Activated CD4-positive, alpha-beta T cell treated with anti-CD3 and anti-CD28 coated beads, Interleukin-2, amount 50 U/mL, for 16 hours (primary cell): ENCODE results near the gene CCDC14.

ENCODE experiments used
- DNase-seq: peaks from one replicate; pipeline ENCODE4 v3.0.0-alpha.2; 2020

The CCDC14 gene

DNA sequence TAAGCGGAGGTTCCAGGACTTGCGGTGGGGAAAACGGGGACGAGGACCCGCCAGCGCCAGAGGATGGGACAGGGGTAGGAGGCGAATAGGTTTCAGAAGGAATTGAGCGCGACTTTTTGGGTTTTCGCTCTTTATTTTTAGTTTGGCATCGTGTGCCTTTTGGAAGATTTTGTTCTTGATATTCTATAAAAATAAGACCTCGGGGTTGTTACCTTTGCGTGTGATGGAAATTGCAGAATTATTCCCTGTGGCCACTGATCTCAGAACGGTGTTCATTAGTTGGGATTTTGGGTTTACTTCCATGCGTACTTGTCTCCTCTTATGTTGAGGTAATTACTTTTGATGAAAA lies 453 bp upstream of the CCDC14 start:
- DNase-seq, result no peak

DNA sequence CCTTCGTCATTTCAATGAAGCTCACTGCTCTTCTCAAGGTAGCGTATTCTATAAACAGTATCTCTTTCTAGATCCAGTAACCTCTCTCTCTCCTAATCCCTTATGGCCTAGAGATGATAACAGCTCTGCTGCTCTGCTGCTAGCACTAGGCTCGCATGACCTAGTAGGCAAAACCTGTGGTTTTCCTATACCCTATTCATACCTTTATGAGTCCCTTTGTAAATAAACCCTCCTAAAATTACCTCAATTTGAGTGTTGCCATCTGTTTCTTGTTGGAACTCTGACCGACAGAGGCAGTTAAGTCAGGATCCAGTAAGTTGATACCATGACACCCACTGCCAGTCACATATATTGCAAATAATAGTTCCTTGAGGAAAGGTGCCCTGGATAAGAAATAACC lies 7.3 kb downstream of the CCDC14 start:
- no peak for DNase-seq

GRCh38 chr3:123952844-123953520 lies 8.0 kb downstream of the CCDC14 start:
- no peak for DNase-seq

- DNase-seq, result no peak
Measured at GRCh38 chr3:123951522-123952447, 9.2 kb downstream of the CCDC14 start.

DNA sequence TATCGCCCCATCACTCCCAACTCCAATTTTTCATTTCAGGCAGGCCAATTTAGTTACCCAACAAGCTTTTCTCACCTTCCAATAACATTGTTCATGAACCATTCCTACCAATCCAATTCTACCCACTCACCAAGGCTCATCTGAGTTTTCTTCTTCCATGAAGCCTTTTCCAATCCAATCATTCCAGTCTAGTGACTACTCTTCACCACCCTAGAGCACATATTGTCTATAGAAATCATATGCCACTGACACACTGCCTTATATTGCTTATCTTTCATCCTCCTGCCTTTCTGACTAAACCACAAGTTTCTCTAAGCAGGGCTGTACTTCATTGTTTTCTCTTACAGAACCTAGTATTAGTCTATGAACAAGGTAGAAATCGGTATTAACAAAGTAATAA lies 11.4 kb downstream of the CCDC14 start:
- no peak for DNase-seq

DNA sequence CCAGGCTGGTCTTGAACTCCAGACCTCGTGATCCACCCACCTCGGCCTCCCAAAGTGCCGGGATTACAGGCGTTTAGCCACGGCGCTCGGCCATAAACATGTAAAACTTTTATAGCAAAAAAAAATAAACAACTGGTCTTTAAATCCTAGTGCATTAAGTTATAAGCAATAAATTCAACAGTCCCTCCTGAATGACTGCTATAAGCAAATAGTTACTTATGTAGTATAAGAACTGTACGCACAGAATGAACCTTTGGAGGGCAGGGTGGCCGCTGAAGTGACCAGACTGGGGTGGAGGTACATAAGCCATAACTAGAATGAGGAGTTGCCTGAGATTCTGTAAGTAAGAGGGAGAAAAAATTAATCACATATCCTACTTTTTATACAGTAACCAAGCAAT lies 12.6 kb downstream of the CCDC14 start:
- no peak for DNase-seq

- no peak for DNase-seq
Measured at GRCh38 chr3:123947482-123947881, 13.5 kb downstream of the CCDC14 start.

DNA sequence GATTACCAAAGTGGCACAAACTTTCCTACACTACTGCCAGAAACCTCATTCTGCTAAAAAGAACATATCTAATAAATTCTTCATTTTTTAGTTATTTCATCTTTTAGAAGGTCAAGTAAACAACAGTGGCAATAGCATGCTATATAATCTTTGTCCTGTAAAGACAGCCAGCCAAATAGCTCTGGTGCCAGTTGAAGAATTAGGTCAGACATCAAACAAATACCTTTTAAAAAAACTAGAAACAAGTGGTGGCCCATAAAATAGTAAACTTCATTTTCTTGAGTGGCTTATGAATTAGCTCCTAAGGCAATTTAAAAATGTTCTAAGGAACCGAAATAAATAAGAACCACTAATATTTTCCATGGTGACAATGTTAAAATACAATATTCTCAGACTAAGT lies 19.5 kb downstream of the CCDC14 start:
- no peak for DNase-seq

DNA sequence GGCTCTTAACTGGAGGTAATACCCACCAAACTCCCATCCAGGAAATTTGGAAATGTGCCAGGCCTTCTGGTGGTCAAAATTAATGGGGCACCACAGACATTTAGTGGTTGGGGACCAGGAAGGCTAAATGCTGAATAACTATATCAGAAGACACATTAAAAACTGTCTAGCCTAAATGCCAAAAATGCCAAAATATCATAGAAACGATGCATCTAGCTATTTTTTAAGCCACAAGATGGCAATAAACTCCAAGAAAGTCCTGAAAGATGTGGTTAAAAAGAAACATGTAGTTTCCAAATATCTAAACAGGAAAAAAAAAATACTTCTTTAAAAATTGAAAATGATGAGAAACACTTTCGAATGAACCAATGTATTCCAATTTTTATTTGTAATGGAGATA lies 19.9 kb downstream of the CCDC14 start:
- no peak for DNase-seq

DNA sequence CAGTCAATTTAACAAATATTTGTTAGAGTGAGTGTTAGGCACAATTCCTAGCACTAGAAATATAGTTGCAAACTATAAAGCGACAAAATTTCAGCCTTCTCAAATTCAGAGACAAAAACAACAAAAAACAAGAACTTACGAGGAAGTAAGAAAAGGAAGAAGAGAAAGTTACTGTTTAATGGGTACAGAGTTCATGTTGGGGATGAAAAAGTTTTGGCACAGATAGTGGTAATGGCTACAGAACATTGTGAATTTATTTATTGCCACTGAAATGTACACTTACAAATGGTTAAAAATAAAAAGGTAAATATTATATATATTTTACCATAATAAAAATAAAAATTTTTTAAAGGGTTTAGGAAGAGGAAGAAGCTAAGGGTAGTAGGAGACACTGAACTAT lies 21.3 kb downstream of the CCDC14 start:
- DNase-seq, result no peak

DNA sequence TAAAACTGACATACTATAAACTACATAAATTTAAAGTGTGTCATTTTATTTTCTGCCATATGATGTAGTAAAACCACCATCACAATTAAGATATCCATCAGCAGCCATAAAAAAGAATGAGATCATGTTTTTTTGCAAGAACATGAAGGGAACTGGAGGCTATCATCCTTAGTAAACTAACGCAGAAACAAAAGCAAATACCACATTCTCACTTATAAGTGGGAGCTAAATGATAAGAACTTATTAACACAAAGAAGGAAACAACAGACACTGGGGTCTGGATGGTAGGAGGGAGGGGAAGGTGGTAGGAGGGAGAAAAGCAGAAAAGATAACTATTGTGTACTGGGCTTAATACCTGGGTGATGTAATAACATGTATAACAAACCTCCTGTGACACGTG lies 24.6 kb downstream of the CCDC14 start:
- no peak for DNase-seq

GRCh38 chr3:123935830-123936229 lies 25.2 kb downstream of the CCDC14 start:
- DNase-seq, result no peak

GRCh38 chr3:123934250-123934649 lies 26.8 kb downstream of the CCDC14 start:
- no peak for DNase-seq

GRCh38 chr3:123930445-123930844 lies 30.6 kb downstream of the CCDC14 start:
- DNase-seq, result no peak

- DNase-seq, result no peak
Measured at GRCh38 chr3:123929325-123929724, 31.7 kb downstream of the CCDC14 start.

DNA sequence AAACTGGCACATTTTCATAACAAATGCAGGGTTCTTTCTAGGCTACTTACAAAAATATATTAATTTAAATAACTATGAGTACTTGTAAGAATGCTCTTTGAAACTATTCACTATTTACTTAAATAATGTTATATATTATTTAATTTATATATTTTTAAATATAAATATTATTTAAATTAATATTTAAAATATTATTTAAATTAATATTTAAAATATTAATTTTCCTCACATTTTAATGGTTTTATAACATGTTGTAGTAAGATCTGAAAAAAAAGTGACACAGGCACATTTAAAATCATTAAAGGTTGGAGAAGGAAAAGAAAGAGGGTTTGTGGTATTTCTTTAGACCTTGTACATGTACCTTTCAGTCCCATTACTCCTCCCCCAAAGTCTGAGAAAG lies 34.6 kb downstream of the CCDC14 start:
- no peak for DNase-seq

DNA sequence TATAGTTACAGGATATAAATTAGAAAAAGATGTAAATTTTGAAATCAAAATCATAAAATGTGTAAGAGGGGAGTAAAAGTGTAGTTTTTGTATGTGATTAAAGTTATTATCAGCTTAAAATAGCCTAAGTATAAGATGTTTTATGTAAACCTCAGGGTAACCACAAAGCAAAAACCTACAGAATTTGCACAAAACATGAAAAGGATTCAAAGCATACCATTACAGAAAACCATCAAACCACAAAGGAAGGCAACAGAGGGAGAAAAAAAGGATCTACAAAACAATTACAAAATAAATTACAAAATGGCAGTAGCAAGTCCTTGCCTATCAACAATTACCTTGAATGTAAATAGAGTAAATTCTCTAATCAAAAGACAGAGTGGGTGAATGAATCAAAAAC lies 40.2 kb downstream of the CCDC14 start:
- no peak for DNase-seq

DNA sequence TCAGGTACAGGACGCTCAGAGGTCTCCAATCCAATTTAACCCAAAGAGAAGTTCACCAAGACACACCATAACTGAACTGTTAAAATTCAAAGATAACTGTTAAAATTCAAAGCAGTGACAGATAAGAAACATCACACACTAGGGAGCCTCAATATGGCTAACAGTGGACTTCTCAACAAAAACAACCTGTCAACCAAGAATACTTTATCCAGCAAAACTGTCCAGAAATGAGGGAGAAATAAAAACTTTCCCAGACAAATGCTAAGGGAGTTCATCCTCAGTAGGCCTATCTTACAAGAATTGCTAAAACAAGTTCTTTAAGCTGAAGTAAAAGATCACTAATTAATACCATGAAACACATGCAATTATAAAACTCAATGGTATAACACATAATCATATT lies 40.6 kb downstream of the CCDC14 start:
- no peak for DNase-seq

- no peak for DNase-seq
Measured at GRCh38 chr3:123919353-123919752, 41.7 kb downstream of the CCDC14 start.

- no peak for DNase-seq
Measured at GRCh38 chr3:123914829-123915228, 46.2 kb downstream of the CCDC14 start.

DNA sequence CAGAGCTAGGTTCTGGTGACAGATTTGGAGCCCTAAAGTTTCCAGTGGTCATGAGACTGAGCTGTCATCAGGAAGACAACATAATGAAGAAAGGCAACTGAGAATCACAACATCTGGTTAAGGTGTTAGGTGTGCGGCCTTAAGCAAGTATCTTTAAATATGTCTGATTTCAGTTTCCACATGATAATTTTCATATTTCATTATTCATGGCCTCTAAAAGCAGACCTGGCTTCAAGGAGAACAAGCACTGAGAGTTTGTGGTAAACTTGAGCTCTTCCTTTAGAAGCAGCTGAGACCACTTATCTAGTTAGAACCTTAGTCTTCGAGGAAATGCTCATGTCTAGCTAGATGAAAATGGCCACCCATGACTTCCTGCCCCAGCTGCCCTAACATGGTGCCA lies 51.2 kb downstream of the CCDC14 start:
- no peak for DNase-seq

- no peak for DNase-seq
Measured at GRCh38 chr3:123907720-123908119, 53.3 kb downstream of the CCDC14 start.

DNA sequence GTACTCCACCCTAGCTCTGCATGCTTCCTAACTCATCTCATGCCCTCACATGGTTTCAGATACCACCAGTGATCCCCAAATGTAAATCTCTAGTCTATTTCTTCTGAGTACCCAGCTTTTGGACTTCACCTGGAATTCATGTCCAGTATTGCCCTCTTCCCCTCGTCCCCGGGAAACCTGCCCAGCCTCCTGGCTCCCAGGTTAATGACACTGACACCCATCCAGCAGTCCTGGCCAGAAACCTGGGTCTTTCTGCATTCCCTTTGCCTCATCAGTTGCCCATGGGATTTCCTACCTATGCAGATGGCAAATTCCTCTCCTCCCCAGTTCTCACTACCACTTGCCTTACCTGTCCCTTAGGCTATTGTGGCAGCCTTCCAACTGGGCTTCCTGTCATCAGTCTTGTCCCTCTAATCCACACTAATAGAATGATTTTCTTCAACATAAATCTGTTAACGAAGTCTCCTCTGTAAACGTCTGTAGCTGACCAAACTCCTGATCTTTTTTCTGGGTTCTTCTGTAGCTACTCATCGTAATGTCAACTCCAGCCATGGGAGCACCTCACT lies 61.6 kb downstream of the CCDC14 start:
- no peak for DNase-seq

- no peak for DNase-seq
Measured at GRCh38 chr3:123893012-123893411, 68.0 kb downstream of the CCDC14 start.
